B cell (primary cell): ENCODE results near the gene PLEKHG4B. TPM values are rescaled to one million over a fixed set of nuclear protein-coding genes. Genes with fewer than 3 reads are reported as not detected.

Source experiments
- ATAC-seq: fragments of 200-7000 bp; cut with Tn5 transposase; one replicate; pipeline ENCODE4 v1.10.0; 2021; ENCODE audit warnings: low read depth, mild to moderate bottlenecking, moderate number of reproducible peaks, moderate library complexity
- CTCF ChIA-PET: fragments of 350-600 bp; sonication (Branson Sonifier 250); formaldehyde crosslinking; loops from one replicate; lab custom pipeline; 2021; ENCODE audit warnings: antibody characterized with exemption, inconsistent platforms; lab: Charles Lee
- POLR2A ChIA-PET: fragments of 350-600 bp; sonication (Branson Sonifier 250); formaldehyde crosslinking; loops from one replicate; lab custom pipeline; 2021; ENCODE audit warnings: antibody characterized with exemption; lab: Charles Lee
- DNase-seq: peaks from one replicate; pipeline ENCODE4 v3.0.0; 2013
- H2AFZ ChIP-seq: 2 replicates; pipeline ENCODE4 v1.6.1; 2012; ENCODE audit warnings: mild to moderate bottlenecking, low read depth, low read length; ENCODE audit not compliant: insufficient read depth, poor library complexity, severe bottlenecking
- H3K27ac ChIP-seq, 2 donors: 1 replicate in 1 of 2; 2 replicates in 1 of 2; pipeline ENCODE4 v1.5.1; 2012 to 2013; ENCODE audit warnings: low read length in 2 of 2, mild to moderate bottlenecking in 2 of 2, moderate library complexity in 1 of 2
- H3K27me3 ChIP-seq, 4 experiments: fragments of 200-600 bp in 1 of 4; sonication (generic) in 1 of 4; replicated peaks in 1 of 4; 1 replicate in 2 of 4; 2 replicates in 2 of 4; pipeline versions ENCODE4 v1.6.1 to v1.7.0; 2013 to 2016; ENCODE audit warnings: low read length in 3 of 4, mild to moderate bottlenecking in 2 of 4, mixed read lengths in 1 of 4, moderate library complexity in 1 of 4; ENCODE audit not compliant: insufficient read depth in 4 of 4, control insufficient read depth in 3 of 4; ENCODE audit errors: control extremely low read depth in 1 of 4
- H3K36me3 ChIP-seq, 2 experiments: replicated peaks in 1 of 2; 1 replicate in 1 of 2; 2 replicates in 1 of 2; pipeline versions ENCODE4 v1.6.1 to v1.7.1; 2013; ENCODE audit warnings: low read length in 1 of 2; ENCODE audit not compliant: insufficient read depth in 2 of 2, control insufficient read depth in 1 of 2; ENCODE audit errors: control extremely low read depth in 1 of 2, extremely low read depth in 1 of 2
- H3K4me1 ChIP-seq, 2 donors: fragments of 200-600 bp in 1 of 2; sonication (generic) in 1 of 2; 1 replicate in 1 of 2; 2 replicates in 1 of 2; pipeline versions ENCODE4 v1.5.1 to v1.6.1; 2013 to 2017; ENCODE audit warnings: low read length in 2 of 2; ENCODE audit not compliant: control insufficient read depth in 2 of 2, insufficient read depth in 2 of 2
- H3K4me2 ChIP-seq: replicated peaks from 2 replicates; pipeline ENCODE3; 2012; ENCODE audit warnings: mild to moderate bottlenecking, low read depth, low read length; ENCODE audit not compliant: poor library complexity, severe bottlenecking
- H3K4me3 ChIP-seq, 5 experiments: fragments of 200-600 bp in 1 of 5; sonication (generic) in 1 of 5; 1 replicate in 3 of 5; 2 replicates in 2 of 5; pipeline versions ENCODE4 v1.5.1 to v1.7.0; 2011 to 2016; ENCODE audit warnings: low read length in 4 of 5, mild to moderate bottlenecking in 4 of 5, low read depth in 2 of 5, control low read depth in 1 of 5, moderate library complexity in 1 of 5; ENCODE audit not compliant: insufficient read depth in 1 of 5; ENCODE audit errors: control extremely low read depth in 1 of 5, extremely low read depth in 1 of 5
- H3K79me2 ChIP-seq: fragments of 200-600 bp; sonication (generic); one replicate; pipeline ENCODE4 v1.6.0; 2016; ENCODE audit warnings: low read length; ENCODE audit not compliant: control insufficient read depth, insufficient read depth
- H3K9ac ChIP-seq: fragments of 200-600 bp; sonication (generic); 2 replicates; pipeline ENCODE4 v1.6.1; 2017; ENCODE audit warnings: mild to moderate bottlenecking, low read length, moderate library complexity
- H3K9me3 ChIP-seq, 3 donors: one replicate each; pipeline versions ENCODE4 v1.6.1 to v1.7.1; 2013; ENCODE audit warnings: low read length in 2 of 3; ENCODE audit not compliant: control insufficient read depth in 2 of 3, insufficient read depth in 1 of 3; ENCODE audit errors: control extremely low read depth in 1 of 3
- H4K20me1 ChIP-seq: 2 replicates; pipeline ENCODE4 v1.6.0; 2012; ENCODE audit warnings: mild to moderate bottlenecking, low read length; ENCODE audit not compliant: insufficient read depth, control insufficient read depth, poor library complexity, severe bottlenecking
- H3K27ac Mint-ChIP-seq: one replicate; pipeline ENCODE4 v1.8.0; 2021; ENCODE audit warnings: mixed read lengths
- H3K27me3 Mint-ChIP-seq: one replicate; pipeline ENCODE4 v1.8.0; 2021; ENCODE audit warnings: mixed read lengths
- H3K4me1 Mint-ChIP-seq: one replicate; pipeline ENCODE4 v1.8.0; 2021; ENCODE audit warnings: mixed read lengths
- H3K4me3 Mint-ChIP-seq: one replicate; pipeline ENCODE4 v1.8.0; 2021; ENCODE audit warnings: mixed read lengths
- H3K9me3 Mint-ChIP-seq: one replicate; pipeline ENCODE4 v1.8.0; 2022; ENCODE audit warnings: mixed read lengths; ENCODE audit not compliant: insufficient read depth
- CTCF ChIP-seq: fragments of 200-600 bp; IDR thresholded peaks from one replicate; pipeline ENCODE4 v1.8.0; 2022; ENCODE audit warnings: antibody characterized with exemption, mild to moderate bottlenecking
- EZH2 ChIP-seq: IDR thresholded peaks from 2 replicates; pipeline ENCODE4 v1.6.1; 2012; ENCODE audit warnings: borderline replicate concordance, low read depth, mild to moderate bottlenecking, moderate library complexity, low read length; ENCODE audit not compliant: insufficient read depth, poor library complexity, severe bottlenecking
- WGBS: methylation state at CpG from one replicate; pipeline ENCODE4 v1.1.5; 2013; ENCODE audit warnings: missing lambda C conversion rate; ENCODE audit not compliant: insufficient coverage; 5-methylcytosine and 5-hydroxymethylcytosine counted together
- intact Hi-C: fragments of 100-400 bp; cut with micrococcal nuclease; formaldehyde crosslinking; loops from one replicate; pipeline ENCODE4 v1.10.0; 2022
- polyA plus RNA-seq: library from polyadenylated mRNA; depleted of rRNA; stranded (reverse); fragments of >200 nt; gene quantifications from 2 replicates; pipeline ENCODE4 v1.2.3, GENCODE V29; 2012
- total RNA-seq, 2 donors: library from RNA; stranded (reverse); fragments of 120-200 nt in 1 of 2; gene quantifications; 1 replicate in 1 of 2; 2 replicates in 1 of 2; pipeline versions ENCODE4 v1.2.3 to v1.2.4, GENCODE V29; 2013 to 2022

PLEKHG4B gene
- total and polyA plus RNA-seq, 2 donors (not counting 1 experiment from before 2014, with no cell fraction given): not detected

- no peak overlapping the region for H2AFZ ChIP-seq
- no peaks in the 10 kb centered on the region for H3K4me1 Mint-ChIP-seq
- TF ChIP-seq EZH2 (no peak), CTCF (no peak)
- no peaks in the 10 kb centered on the region for H3K9me3 ChIP-seq
- no peaks in the 10 kb centered on the region for H3K4me1 ChIP-seq
- peaks cover 0 to 12% (median 7%) of the 10 kb centered on the region in 4 experiments for H3K27me3 ChIP-seq
- H3K27me3 Mint-ChIP-seq: peaks cover 30% of the 10 kb centered on the region
- DNase-seq (no peak), ATAC-seq (no peak)
- ChIA-PET POLR2A (no interaction called here), CTCF (no interaction called here)
- no peak overlapping the region for H3K4me3 ChIP-seq
- H3K79me2 ChIP-seq: no peaks in the 10 kb centered on the region
- H3K4me2 ChIP-seq: no peak overlapping the region
- H3K9me3 Mint-ChIP-seq: no peaks in the 10 kb centered on the region
- no peak overlapping the region for H3K9ac ChIP-seq
- no peak overlapping the region for H3K4me3 Mint-ChIP-seq
- no peaks in the 10 kb centered on the region for H3K36me3 ChIP-seq
- no peak overlapping the region for H3K27ac ChIP-seq
- intact Hi-C loops: no loop called here
- no peaks in the 10 kb centered on the region for H4K20me1 ChIP-seq
- H3K27ac Mint-ChIP-seq: no peak overlapping the region
- 92% methylated on average over 11 of the region's 17 CpGs for WGBS
Observed at GRCh38 chr5:96976-97660, 5.2 kb downstream of the PLEKHG4B start.

GRCh38 chr5:99815-100214 is 7.8 kb downstream of the PLEKHG4B start:
- no peak overlapping the region for H3K27ac Mint-ChIP-seq
- POLR2A ChIA-PET: no interaction called here

More at GRCh38 chr5:99815-100214, 7.8 kb downstream of the PLEKHG4B start:
- Histone ChIP-seq H3K4me2 (no peak overlapping the region), H3K9me3 (no peaks in the 10 kb centered on the region), H3K27me3 (peaks cover 0 to 6% (median 0%) of the 10 kb centered on the region in 4 experiments), H3K9ac (no peak overlapping the region), H2AFZ (no peak overlapping the region), H3K4me3 (no peak overlapping the region), H3K36me3 (no peaks in the 10 kb centered on the region), H3K4me1 (no peaks in the 10 kb centered on the region), H3K79me2 (no peaks in the 10 kb centered on the region), H4K20me1 (no peaks in the 10 kb centered on the region), H3K27ac (no peak overlapping the region)
- CTCF ChIA-PET: no interaction called here
- Mint-ChIP-seq H3K4me3 (no peak overlapping the region), H3K9me3 (no peaks in the 10 kb centered on the region), H3K4me1 (no peaks in the 10 kb centered on the region), H3K27me3 (peaks cover 29% of the 10 kb centered on the region)
- no CpG with 5 or more reads among the region's 3 CpGs for WGBS
- DNase-seq (no peak), ATAC-seq (no peak)
- TF ChIP-seq CTCF: no peak
- TF ChIP-seq EZH2: no peak
- intact Hi-C loops: no loop called here
